ENCODE results near the gene ANKRD29. TPM values are rescaled to one million over a fixed set of nuclear protein-coding genes. Genes with fewer than 3 reads are reported as not detected.

Gene ANKRD29
- polyA plus RNA-seq, 1 donor (not counting 4 experiments of a cell fraction or from before 2014, with no cell fraction given): 3.7 TPM

DNA sequence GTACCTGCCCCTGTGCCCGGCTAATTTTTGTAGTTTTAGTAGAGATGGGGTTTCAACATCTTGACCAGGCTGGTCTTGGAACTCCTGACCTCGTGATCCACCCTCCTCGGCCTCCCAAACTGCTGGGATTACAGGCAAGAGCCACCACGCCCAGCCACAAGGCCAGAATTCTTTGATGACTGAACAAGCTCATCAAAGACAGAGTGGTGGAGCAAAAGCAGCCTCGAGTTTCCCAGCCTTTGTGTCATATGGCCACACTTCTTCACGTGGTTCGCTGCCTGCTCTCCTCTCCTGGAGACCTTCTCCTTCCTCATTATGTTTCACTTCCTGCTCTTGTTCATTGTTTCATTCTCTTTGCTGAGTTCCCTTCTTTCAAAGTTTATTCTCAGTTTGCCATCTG is 66.5 kb downstream of the ANKRD29 start:
- dilution Hi-C loops (cut with MboI; ENCODE audit: extremely low pct_ligation_motif_present, low sequenced_read_pairs): no loop called here
- Histone ChIP-seq H4K20me1 (ENCODE audit: control insufficient read depth, extremely low read depth, insufficient read depth, low read length) (no peaks in the 10 kb centered on the region), H3K9me1 (ENCODE audit: control insufficient read depth, extremely low read depth, insufficient read depth, low read length) (no peaks in the 10 kb centered on the region), H3K36me3 (ENCODE audit: control insufficient read depth in 2 of 2, extremely low read depth in 1 of 2, insufficient read depth in 2 of 2, low read length in 2 of 2) (no peaks in the 10 kb centered on the region), H3K9me3 (ENCODE audit: control insufficient read depth, low read depth, low read length) (no peaks in the 10 kb centered on the region), H3K79me2 (ENCODE audit: control insufficient read depth, insufficient read depth, low read length) (no peaks in the 10 kb centered on the region), H3K4me1 (ENCODE audit: control insufficient read depth, extremely low read depth, insufficient read depth, low read length) (peaks cover 14% of the 10 kb centered on the region), H3K27me3 (ENCODE audit: control insufficient read depth, extremely low read depth, insufficient read depth, low read length) (no peaks in the 10 kb centered on the region), H2AFZ (ENCODE audit: control insufficient read depth, low read length) (no peak overlapping the region), H3K27ac (ENCODE audit: control insufficient read depth, insufficient read depth, low read length) (no peak overlapping the region), H3K4me3 (ENCODE audit: control insufficient read depth in 2 of 3, extremely low read depth in 1 of 3, insufficient read depth in 2 of 3, low read depth in 1 of 3, low read length in 3 of 3) (no peak overlapping the region), H3K4me2 (ENCODE audit: control insufficient read depth, extremely low read depth, insufficient read depth, low read depth, low read length) (no peak overlapping the region), H3K9ac (ENCODE audit: control insufficient read depth, extremely low read depth, insufficient read depth, low read length) (no peak overlapping the region)
- FAIRE-seq (no peak), DNase-seq (ENCODE audit: low read depth, low spot score) (no peak)
- TF ChIP-seq, protein P1, sequence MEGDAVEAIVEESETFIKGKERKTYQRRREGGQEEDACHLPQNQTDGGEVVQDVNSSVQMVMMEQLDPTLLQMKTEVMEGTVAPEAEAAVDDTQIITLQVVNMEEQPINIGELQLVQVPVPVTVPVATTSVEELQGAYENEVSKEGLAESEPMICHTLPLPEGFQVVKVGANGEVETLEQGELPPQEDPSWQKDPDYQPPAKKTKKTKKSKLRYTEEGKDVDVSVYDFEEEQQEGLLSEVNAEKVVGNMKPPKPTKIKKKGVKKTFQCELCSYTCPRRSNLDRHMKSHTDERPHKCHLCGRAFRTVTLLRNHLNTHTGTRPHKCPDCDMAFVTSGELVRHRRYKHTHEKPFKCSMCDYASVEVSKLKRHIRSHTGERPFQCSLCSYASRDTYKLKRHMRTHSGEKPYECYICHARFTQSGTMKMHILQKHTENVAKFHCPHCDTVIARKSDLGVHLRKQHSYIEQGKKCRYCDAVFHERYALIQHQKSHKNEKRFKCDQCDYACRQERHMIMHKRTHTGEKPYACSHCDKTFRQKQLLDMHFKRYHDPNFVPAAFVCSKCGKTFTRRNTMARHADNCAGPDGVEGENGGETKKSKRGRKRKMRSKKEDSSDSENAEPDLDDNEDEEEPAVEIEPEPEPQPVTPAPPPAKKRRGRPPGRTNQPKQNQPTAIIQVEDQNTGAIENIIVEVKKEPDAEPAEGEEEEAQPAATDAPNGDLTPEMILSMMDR (optimal IDR thresholded peaks at IDR 0.05 in 1 of 3, IDR thresholded peaks at IDR 0.05 in 1 of 3, conservative IDR thresholded peaks at IDR 0.05 in 1 of 3; ENCODE audit: extremely low read depth in 1 of 3, insufficient read depth in 2 of 3, low read length in 3 of 3): no peak
- TF ChIP-seq EZH2 (IDR thresholded peaks at IDR 0.05; ENCODE audit: low read length): no peak

DNA sequence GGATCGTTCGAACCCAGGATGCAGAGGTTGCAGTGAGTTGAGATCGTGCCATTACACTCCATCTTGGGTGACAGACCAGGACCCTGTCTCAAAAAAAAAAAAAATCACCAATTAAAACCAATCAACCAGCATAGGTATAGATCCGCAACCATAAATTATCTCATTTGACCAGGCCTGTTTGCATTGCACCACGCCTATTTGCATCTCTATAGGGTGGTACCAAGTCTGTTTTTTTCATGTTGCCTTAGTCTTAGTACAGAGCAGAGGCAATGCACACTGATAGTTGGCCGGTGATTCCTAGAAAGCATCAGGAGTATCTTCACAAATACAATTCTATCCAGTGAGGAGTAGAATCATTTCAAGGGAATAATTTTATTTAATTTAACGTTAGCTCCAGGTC is 67.1 kb downstream of the ANKRD29 start:
- DNase-seq (ENCODE audit: low read depth, low spot score): no peak
- Histone ChIP-seq H3K9me3 (ENCODE audit: control insufficient read depth, low read depth, low read length) (no peaks in the 10 kb centered on the region), H3K4me3 (ENCODE audit: control insufficient read depth in 2 of 3, extremely low read depth in 1 of 3, insufficient read depth in 2 of 3, low read depth in 1 of 3, low read length in 3 of 3) (no peak overlapping the region), H3K36me3 (ENCODE audit: control insufficient read depth in 2 of 2, extremely low read depth in 1 of 2, insufficient read depth in 2 of 2, low read length in 2 of 2) (no peaks in the 10 kb centered on the region), H4K20me1 (ENCODE audit: control insufficient read depth, extremely low read depth, insufficient read depth, low read length) (no peaks in the 10 kb centered on the region), H3K79me2 (ENCODE audit: control insufficient read depth, insufficient read depth, low read length) (no peaks in the 10 kb centered on the region), H3K4me1 (ENCODE audit: control insufficient read depth, extremely low read depth, insufficient read depth, low read length) (peaks cover 17% of the 10 kb centered on the region), H2AFZ (ENCODE audit: control insufficient read depth, low read length) (no peak overlapping the region), H3K4me2 (ENCODE audit: control insufficient read depth, extremely low read depth, insufficient read depth, low read depth, low read length) (no peak overlapping the region), H3K27ac (ENCODE audit: control insufficient read depth, insufficient read depth, low read length) (no peak overlapping the region), H3K27me3 (ENCODE audit: control insufficient read depth, extremely low read depth, insufficient read depth, low read length) (no peaks in the 10 kb centered on the region), H3K9ac (ENCODE audit: control insufficient read depth, extremely low read depth, insufficient read depth, low read length) (no peak overlapping the region), H3K9me1 (ENCODE audit: control insufficient read depth, extremely low read depth, insufficient read depth, low read length) (no peaks in the 10 kb centered on the region)
- dilution Hi-C loops (cut with MboI; ENCODE audit: extremely low pct_ligation_motif_present, low sequenced_read_pairs): no loop called here
- TF ChIP-seq, protein P1 (optimal IDR thresholded peaks at IDR 0.05 in 1 of 3, IDR thresholded peaks at IDR 0.05 in 1 of 3, conservative IDR thresholded peaks at IDR 0.05 in 1 of 3; ENCODE audit: extremely low read depth in 1 of 3, insufficient read depth in 2 of 3, low read length in 3 of 3): no peak
- TF ChIP-seq EZH2 (IDR thresholded peaks at IDR 0.05; ENCODE audit: low read length): no peak
- FAIRE-seq: no peak

All from keratinocyte (primary cell).